A204.1 (cell line): ENCODE data around the gene NCK1.

ENCODE experiments used
- FAIRE-seq: peaks from 2 replicates; lab custom pipeline; 2012; peaks lifted over from hg19 to GRCh38; lab: Jason Lieb, UNC

NCK1 gene

DNA sequence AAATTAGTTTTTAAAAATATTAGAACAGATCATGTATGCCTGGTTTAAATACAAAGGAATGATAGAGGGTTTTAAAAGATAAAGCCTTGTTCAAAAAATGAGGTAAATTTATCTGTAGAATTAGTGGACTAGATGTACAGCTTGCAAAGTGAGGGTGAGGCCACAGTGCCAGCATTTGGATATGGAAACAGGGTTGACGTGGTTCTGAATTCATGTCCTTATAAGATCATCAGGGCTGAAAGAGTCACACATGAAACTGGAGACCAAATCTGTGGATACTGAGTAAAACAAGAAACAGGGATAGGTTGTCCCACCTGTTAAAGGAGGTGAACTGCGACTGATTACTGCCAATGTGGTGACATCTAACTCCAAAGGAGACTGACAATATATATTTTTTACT is 46.3 kb downstream of the NCK1 start:
- no peak for FAIRE-seq

DNA sequence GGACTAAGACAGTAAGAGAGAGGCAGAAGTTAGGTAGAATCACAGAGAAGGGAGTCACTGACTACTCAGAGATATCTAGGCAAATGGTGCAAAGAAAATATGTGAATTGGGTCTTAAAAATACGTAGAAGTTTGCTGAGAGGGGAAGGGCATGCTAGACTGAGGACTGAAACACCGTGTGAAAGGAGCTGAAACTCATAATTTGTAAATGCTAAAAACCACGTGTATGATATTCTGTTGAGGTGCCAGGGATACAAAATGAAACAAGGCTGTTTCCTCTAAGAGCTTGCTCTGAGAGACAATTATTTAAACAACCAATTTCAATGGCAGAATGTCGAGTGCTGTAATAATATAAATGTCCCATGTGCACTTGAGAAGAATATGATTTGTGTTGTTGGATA is 47.2 kb downstream of the NCK1 start:
- FAIRE-seq, result no peak

GRCh38 chr3:136910697-136911096 is 48.7 kb downstream of the NCK1 start:
- no peak for FAIRE-seq

DNA sequence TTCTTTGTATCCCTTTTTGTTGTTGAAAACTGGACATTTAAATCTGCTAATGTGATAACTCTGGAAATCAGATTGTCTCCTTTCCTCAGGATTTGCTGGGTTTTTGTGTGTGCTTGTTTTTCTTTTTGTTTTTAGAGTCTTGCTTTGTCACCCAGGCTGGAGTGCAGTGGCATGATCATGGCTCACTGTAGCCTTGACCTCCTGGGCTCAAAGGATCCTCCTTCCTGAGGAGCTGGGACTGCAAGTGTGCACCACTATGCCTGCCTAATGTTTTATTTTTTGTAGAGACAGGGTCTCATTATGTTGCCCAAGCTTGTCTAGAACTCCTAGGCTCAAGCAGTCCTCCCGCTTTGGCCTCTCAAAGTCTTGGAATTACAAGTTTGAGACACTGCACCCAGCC is 51.2 kb downstream of the NCK1 start:
- no peak for FAIRE-seq

GRCh38 chr3:136914739-136915138 is 52.7 kb downstream of the NCK1 start:
- no peak for FAIRE-seq

GRCh38 chr3:136916223-136916622 is 54.2 kb downstream of the NCK1 start:
- no peak for FAIRE-seq

DNA sequence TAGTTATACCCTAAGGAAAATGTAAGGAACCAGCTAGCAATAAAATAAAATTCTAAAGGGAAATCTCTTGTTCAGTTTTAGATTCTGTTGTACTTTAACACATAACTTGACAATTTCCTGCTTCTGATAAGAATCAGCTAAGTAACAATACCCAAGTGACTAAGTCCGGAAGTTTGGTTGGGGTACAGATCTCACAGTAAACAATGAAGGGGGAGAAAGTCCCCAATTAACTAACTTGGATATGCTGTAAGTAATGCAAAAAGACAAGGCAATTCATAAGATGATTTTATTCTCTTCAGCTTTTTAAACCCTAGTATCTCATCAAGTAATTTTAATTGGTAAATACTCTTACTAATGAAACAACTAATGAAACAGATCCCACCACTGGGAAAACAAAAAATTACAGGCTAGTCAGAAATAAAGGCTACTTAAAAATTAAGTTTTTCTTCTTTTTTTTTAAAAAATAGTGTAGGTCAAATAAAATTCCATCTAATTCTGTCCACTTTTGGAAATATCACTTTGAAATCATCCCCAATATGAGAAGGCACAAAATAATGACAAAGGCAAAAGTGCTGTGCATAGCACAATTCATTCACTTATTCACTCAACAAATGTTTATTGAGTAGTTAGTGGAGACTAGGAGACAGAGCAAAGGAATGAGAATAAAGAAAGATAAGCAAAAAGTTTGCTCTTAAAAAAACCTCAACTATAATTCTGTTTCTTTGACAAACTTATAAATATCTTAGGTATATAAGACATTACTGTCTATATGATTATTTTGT is 58.0 kb downstream of the NCK1 start:
- FAIRE-seq, result no peak

DNA sequence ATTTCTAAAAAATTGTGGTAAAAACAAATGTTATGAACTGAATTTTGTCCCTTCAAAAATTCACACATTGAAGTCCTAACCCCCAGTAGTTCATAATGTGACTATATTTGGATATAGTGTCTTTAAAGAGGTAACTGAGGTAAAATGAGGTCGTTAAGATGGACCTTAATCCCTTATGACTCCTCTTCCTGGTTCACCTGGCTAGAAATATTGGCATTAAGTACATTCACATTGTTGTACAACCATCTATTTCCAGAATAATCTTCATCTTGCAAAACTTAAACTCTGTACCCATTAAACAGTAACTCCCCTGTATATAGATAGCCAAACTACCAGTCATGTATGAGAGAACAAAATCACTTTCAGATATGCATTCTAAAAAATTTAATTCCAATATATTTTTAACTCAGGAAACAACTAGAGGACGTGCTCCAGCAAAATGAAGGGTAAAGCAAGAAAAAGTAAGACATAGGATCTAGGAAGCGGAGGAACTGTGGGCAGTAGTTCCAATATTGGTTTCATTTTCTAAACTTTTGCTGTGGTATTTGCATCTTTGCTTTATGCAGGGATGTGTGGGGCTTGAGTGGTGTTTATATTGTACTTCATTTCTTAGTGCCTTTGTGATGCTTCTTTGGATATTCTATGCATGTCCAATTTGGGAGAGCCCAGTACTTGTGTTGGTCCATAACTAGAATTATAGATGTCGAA is 59.0 kb downstream of the NCK1 start:
- no peak for FAIRE-seq

DNA sequence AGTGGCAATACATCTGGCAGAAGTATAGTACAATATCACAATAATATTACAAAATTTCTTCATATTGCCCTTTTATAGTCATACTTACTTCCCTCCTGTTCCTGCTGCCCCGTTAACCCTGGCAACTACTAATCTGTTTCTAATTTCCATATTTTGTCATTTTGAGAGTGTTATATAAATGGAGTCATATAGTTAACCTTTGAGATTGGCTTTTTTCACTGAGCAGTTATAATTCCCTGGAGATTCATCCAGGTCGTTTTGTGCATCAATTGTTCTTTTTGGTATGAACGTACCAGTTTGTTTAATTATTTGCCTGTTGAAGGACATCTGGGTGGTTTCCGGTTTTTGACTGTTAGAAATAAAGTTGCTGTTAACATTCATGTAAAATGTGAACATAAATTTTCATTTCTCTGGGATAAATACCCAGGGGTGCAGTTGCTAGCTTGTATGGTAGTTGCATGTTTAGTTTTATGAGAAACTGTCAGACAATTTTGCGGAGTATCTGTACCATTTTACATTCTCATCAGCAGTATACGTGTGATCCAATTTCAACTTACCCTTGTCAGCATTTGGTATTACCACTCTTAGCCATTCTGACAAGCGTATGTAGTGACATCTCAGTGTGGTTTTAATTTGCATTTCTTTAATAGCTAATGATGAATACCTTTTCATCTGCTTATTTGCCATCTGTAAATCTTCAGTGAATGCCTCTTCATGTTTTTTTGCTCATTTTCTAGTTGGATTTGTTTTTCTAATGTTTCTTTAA is 63.6 kb downstream of the NCK1 start:
- FAIRE-seq, result no peak

DNA sequence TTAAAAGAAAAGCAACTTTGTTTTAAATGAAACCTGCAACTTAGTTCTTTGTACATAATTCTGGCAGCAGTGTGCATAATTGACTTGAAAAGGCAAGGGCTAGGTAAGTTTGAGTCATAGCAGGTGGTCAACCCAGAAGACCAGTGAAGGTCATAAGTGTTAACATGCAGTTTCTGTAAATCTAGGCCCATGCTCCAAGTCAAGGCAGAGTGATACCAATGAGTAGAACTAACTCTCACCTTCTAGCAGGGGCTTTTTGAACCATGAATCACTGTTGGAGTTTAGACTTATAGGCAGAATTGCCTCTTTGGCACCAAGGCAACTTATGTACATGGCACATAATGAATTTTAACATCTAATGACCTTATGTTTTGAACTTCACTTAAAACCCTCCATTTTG is 66.2 kb downstream of the NCK1 start:
- FAIRE-seq, result no peak

- FAIRE-seq, result no peak
Measured at GRCh38 chr3:136929977-136930670, 68.1 kb downstream of the NCK1 start.

DNA sequence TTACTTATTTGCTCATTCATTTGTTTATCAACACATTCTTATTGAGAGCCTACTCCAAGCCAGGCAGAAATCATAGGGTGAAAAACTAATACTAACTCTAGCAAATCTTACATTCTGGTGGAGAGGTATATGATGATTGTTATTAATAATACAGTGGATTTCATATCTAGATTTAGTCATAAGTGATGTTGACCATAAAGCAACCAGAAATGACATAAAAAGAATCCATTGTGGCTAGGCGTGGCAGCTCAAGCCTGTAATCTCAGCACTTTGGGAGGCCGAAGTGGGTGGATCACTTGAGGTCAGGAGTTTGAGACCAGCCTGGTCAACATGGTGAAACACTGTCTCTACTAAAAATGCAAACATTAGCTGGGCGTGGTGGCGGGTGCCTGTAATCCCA is 69.6 kb downstream of the NCK1 start:
- FAIRE-seq, result no peak

GRCh38 chr3:136932523-136932922 is 70.5 kb downstream of the NCK1 start:
- no peak for FAIRE-seq

DNA sequence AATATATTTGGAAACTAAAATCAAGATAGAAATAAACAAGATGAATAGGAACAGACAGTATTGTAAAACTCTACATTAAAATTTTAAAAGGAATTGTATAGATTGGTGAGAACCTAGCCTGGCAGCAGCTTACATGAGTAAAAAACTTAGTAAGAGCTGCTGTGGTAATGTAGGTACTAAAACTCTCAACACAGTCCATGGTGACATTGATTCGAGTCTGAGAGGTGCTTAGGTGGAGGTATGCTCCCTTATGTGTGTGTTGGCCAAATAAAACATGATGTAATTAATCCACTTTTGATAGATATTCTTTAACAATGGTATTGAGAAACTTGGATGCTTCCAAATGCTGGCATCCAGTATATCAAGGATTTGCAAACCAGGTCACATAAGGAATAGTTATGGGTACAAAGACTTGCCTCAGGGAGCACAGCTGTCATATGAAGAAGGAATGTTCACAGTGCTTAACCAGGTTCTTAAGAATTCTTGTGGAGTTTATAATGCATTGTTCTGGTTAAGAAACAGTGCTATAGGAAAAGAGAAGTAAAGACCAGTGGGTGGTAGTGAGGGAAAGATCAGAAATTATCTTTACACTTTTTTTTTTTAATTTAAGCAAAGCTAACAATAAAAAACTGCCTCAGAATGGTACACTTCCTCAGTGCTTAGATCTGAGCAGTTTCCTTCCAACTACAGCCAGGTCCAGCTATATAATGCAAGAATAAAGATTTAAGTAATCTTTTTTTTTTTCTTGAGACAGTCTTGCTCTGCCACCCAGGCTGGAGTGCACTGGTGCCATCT is 71.2 kb downstream of the NCK1 start:
- no peak for FAIRE-seq

DNA sequence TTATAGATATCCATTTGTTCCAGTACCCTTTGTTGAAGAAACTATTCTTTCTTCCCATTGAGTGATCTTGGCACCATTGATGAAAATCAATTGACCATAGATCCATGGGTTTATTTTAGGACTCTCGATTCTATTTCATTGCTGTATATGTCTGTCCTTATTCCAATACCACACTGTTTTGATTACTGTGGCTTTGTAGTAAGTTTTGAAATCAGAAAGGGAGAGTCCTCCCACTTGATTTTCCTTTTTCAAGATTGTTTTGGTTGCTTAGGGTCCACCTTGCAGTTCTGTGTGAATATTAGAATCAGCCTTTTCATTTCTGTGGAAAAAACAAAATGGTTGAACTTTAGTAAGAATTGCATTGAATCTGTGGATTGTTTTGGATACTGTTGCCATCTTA is 75.2 kb downstream of the NCK1 start:
- no peak for FAIRE-seq

DNA sequence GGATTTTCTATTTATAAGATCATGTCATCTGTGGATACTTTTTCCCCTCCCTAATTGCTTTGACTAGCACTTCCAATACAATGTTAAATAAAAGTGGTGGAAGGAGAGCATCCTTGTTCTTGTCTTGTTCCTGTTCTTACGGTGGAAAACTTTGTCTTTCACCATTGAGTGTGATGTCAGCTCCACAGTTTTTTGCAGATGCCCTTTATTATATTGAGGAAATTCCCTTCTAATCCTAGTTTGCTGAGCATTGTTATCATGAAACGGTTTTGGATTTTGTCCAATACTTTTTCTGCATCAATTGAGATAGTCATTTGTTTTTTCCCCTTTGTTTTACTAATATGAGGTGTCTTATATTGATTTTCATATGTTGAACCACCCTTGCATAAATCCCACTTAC is 75.8 kb downstream of the NCK1 start:
- FAIRE-seq, result no peak

DNA sequence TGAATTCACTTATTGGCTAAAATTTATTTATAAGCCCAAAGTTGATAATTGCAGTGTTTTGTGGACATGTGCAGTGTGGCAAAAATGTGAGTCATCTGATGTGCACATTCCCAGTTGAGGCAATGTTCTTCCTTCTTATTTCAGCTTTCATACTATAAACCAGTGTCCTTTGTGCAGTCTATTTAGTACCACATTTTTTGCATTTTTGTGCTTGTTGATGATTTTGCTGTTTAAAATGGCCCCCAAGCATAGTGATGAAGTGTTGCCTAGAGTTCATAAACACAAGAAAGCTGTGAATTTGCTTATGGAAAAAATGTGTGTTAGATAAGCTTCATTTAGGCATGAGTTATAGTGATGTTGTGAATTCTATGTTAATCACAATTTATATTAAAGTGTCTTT is 76.3 kb downstream of the NCK1 start:
- FAIRE-seq, result no peak

GRCh38 chr3:136939489-136939888 is 77.5 kb downstream of the NCK1 start:
- no peak for FAIRE-seq

- no peak for FAIRE-seq
Measured at GRCh38 chr3:136942803-136943202, 80.8 kb downstream of the NCK1 start.

GRCh38 chr3:136943436-136943835 is 81.4 kb downstream of the NCK1 start:
- FAIRE-seq, result no peak

DNA sequence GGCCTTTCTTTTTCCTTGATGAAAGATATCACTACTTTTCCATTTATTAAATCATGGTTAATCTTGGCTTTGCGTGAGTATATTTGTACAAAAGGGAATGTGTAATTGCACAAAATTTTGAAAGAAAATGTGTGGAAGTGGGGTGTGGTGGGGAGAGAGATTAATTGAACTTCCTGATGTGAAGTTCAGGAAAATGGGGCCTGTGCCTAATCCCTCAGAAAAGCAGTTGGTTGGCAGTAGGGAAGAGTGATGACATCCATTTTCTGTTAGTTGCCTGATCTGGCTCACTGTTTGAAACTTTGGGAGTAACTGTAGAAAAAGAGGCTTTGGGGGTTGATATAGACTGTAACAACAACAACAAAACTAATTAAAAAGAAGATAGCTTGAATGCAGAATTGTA is 85.0 kb downstream of the NCK1 start:
- FAIRE-seq, result no peak

- no peak for FAIRE-seq
Measured at GRCh38 chr3:136947477-136947876, 85.5 kb downstream of the NCK1 start.
